Measurements from ENCODE around the gene SNX18. TPM values are rescaled to one million over a fixed set of nuclear protein-coding genes. Genes with fewer than 3 reads are reported as not detected.
A peak's percentile ranks its signal among the peaks of the same experiment; 100 is the strongest.
"Not testable (repeated sequence)": the region's sequence is repeated elsewhere in the genome, so short reads cannot be mapped to it uniquely, and the experiment has no call there.

Gene SNX18
- total RNA-seq, 2 donors from 2014 or later = 10.6 to 16.8 TPM

DNA sequence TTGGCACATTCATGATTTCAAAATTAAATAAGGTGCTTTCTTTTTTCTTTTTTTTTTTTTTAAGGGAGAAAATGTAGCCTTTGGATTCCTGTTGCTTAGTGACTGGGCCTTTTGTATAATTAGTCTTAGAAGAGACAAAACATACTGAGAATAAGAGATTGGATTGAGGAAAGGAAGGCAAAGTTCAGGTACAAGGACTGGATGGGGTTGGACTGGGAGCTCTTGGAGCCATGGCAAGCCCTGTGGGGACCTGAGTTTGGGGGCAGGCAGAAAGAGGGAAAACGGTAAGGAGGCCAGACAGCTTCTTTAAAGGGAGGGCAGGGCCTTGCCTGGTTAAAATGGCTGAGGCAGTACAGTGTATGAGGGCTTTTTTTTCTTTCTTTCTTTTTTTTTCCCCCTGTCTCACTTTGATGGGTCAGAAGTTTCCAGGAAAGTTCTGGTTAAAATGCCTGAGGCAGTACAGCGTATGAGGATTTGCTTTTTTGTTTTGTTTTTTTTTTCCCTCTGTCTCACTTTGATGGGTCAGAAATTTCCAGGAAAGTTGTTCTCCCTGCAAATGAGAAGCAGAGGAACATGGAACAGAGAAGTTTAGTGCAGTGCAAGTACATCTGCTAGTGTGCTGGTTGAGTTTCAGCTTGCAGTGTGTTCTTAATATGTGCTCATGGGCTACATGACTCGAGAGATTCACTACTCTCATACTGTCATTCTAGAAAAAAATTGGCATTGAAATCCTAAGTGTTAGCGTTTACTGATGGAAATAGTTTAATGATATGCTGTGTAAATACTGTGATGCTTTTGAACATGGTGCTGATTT lies 16.8 kb downstream of the SNX18 start:
- intact Hi-C loops (cut with DNase I, micrococcal nuclease) = no loop called here
- no peak for ATAC-seq
- no peak for DNase-seq

DNA sequence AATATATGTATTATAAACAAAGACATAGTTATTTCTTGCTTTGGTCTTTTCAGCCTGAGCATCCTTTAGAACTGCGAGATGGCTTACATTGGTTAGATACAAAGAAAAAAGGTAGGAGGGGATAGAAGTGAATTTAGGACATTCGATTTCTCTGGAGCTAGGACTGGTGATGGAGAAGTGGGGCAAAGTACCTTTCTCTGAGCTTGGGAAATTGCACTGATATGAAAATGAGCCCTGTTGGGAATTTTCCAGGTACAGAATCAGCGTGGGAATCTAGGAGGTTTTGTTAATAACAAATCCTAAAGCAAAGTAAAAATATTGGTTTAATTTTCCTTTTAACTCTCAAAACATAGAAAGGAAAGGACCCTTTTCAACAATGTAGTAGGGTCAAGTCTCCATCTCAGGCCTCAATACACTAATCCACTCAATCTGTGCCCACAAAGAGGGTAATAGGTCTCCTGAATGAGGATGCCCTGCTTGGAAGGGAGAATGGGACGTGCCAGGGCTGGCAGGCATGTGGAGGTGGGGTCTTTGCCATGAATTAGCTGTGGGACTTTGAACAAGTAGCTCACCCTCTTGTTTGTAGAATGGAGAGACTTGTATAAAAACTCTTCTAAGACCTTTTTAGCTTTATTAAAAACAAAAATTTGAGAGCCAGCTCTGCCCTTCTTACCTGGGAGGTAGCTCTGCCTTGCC lies 17.7 kb downstream of the SNX18 start:
- intact Hi-C loops (cut with DNase I, micrococcal nuclease) = no loop called here
- DNase-seq (no peak), ATAC-seq (no peak)

DNA sequence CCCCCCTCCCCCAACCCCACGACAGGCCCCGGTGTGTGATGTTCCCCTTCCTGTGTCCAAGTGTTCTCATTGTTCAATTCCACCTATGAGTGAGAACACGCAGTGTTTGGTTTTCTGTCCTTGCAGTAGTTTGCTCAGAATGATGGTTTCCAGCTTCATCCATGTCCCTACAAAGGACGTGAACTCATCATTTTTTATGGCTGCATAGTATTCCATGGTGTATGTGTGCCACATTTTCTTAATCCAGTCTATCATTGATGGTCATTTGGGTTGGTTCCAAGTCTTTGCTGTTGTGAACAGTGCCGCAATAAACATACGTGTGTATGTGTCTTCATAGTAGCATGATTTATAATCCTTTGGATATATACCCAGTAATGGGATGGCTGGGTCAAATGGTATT lies 18.8 kb downstream of the SNX18 start:
- DNase-seq; intact Hi-C loops (cut with DNase I, micrococcal nuclease); ATAC-seq: not testable (repeated sequence)

DNA sequence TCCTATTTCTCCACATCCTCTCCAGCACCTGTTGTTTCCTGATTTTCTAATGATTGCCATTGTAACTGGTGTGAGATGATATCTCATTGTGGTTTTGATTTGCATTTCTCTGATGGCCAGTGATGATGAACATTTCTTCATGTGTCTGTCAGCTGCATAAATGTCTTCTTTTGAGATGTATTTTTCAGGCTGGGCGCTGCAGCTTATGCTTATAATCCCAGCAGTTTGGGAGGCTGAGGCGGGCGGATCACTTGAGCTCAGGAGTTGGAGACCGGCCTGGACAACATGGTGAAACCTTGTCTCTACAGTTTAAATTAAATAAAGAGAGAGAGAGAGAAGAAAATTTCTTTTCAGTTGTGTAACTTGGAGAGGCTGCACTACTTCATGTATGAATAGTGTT lies 19.3 kb downstream of the SNX18 start:
- intact Hi-C loops (cut with DNase I, micrococcal nuclease); ATAC-seq; DNase-seq: not testable (repeated sequence)

DNA sequence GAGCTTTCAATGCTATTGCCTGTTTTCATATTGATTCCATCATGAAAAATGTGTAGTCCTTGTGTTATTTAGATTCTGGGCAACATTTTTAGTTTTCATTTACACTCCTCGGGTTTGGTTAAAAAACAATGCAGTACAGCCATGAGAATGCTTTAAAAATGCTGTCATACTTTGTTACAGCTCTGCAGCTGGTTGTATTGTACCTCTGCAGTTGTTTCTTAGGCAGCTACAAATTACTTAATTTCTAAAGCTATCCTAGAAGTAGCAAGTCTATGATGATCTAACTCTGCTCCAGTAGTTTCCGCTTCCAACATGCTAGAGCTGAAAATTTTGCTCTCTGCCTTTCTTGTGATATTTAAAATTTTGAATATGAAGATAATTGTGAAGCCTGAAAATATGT lies 20.2 kb downstream of the SNX18 start:
- ATAC-seq = no peak
- DNase-seq = no peak
- intact Hi-C loops (cut with DNase I, micrococcal nuclease) = no loop called here

DNA sequence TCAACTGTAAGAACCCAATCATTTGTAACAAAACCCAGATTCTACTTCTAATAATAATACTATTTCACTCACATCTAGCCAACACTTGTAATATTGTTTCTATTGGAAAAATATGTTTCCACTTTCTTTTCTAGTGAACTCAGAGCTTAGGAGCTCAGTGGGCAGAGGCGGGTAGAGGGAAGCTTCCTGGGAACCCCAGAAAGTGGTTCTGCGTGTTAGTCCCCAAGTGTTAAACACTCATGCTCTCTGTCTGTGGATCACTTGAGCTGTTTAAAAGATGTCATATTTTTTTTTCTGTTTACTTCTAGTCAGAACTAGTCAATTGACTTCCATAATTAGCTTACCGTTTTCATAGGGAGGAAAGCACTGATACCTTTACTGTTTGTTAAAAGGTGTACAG lies 20.6 kb downstream of the SNX18 start:
- intact Hi-C loops (cut with DNase I, micrococcal nuclease) = no loop called here
- ATAC-seq (no peak), DNase-seq (no peak)

DNA sequence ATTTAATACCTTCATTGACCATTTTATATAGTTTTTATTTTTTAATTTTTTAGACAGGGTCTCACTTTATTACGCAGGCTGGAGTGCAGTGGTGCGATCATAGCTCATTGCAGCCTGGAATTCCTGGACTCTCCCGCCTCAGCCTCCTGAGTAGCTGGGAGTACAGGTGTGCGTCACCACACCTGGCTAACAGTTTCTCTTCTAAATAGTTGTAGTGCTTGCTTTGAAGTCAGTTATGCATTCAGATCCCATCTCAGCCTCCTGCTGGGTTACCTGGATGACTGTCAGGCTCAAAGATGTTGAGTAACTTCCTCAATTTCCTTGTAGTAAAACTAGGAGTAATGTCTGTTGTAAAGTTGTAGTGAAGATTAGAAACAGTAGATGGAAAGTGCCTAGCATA lies 21.4 kb downstream of the SNX18 start:
- intact Hi-C loops (cut with DNase I, micrococcal nuclease) = no loop called here
- peak; percentile 64 for ATAC-seq

DNA sequence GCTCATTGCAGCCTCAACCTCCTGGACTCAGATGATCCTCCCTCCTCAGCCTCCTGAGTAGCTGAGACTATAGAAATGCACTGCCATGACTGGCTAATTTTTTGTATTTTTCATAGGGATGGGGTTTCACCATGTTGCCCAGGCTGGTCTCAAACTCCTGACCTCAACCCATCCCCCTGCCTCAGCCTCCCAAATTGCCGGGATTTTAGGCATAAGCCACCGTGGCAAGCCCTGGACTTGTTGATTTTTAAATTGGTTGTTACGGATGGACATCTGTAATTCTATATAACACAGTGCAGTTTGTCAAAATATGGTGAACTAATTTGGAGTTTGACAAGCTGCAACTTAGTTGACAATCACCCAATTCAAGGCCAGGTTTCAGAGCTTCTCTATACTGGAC lies 22.7 kb downstream of the SNX18 start:
- DNase-seq (no peak), ATAC-seq (no peak)
- intact Hi-C loops (cut with DNase I, micrococcal nuclease) = no loop called here

More for the DNA sequence above, 21.4 kb downstream of the SNX18 start:
- no peak for DNase-seq

DNA sequence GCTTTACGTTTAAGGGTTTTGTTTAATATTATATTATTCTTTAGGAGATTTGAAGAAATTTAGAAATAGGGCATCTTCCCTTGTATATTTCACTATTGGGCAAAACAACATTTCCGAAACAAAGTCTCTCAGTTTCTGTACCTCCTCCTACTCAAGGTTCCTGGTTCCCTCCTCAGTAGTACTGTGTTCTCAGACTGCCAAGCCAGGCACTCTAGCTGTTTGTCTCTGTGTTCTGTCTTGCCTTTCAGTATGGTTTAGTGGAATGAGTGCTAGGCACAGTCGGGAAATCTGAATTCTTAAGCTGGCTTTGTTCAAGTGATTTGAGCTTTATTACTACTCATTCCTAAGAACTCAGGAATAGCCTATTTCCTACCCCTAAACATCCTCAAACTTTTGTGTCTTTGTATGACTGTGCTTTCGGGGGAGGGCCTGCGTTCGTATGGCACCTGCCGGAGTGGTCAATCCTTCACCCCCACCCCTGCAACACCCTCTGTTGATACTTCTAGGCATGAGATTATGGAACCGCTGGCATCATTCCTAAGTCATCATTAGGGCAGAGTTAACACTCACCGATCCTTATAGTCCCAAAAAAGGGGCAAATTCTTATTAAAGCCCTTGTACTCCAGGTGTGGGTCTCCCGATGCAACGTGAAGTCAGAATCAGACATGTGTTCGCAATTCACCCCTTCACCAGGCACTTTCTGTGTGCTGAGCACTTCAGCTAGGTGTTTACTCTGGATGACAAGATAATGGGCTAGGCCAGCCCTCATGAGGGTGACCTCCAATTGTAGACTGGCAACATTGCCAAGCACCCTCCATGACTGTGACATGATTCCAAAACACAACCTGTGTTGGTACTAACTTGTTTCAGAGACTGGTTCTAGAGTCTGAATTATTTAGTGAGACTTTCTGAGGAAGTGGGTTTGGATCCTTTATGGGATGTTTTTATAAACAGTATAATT lies 24.5 kb downstream of the SNX18 start:
- DNase-seq = no peak
- ATAC-seq = no peak
- intact Hi-C loops (cut with DNase I, micrococcal nuclease) = no loop called here

DNA sequence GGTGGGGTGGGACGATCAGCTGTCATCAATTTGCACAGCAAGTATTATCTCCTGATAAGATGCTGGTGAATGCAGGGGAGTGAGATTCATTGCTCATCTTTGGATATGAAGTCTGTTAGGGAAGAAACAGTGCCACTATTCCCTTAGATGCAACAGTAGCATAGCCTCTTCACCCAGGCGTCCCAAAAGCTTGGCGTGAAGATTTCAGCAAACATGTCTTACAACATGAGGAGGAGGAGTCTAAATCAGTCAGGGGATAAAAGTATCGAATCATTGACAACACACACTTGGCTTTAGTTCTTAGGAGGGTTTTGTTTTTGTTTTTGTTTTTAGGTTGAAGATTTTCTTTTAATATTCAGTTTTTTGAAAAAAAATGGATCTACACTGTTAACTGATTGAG lies 26.5 kb downstream of the SNX18 start:
- no peak for ATAC-seq
- intact Hi-C loops (cut with DNase I, micrococcal nuclease) = no loop called here

DNA sequence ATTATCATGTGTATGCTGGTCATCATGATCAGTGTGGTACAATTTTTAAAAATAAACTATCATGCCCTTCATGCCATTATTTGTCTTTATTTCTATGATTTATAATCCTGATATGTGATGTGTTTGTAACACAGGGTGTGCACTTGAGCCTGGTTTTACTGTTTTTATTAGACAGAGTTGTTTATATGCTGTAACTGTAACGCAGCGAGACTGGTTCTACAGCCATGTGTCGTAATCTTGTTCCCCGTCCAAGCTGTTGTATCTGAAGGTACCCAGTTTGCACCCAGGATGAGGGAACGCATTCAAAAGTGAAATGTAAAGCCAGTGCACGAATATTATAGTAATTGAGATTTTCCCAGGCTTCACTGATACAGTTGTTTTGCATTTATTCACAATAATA lies 28.2 kb downstream of the SNX18 start:
- ATAC-seq (peak; percentile 94), DNase-seq (peak in 1 of 2 donors; percentile 30)
- intact Hi-C loops (cut with DNase I, micrococcal nuclease) = no loop called here

More for the DNA sequence above, 26.5 kb downstream of the SNX18 start:
- no peak for DNase-seq

DNA sequence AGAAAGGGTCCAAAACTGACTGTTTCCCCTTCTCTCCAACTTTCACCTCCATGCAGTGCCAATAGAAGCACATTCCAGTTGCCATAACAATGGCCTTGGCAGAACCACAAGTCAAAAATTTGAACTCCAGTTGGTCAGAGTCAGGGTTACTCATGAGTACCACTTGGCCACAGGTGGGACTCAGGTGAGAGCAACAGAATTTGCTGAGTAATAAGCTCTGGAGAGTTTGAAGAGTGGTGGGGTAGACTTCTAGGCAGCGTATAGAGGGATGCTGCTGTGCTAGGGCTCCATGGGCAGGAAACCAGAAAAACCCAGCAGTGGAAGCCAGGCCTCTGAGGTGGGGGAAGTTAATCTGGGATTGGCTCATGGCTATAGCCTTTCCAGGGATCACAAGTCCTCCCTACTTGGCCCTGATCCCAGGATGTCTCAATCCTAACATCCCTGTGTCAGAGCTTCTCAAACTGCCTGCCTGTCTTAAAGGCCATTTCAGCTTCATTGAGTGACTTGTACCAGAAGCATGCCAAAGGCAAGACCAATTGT lies 30.2 kb downstream of the SNX18 start:
- DNase-seq (peak; percentile 26 to 48), ATAC-seq (peak; percentile 67)
- intact Hi-C loops (cut with DNase I, micrococcal nuclease) = no loop called here

DNA sequence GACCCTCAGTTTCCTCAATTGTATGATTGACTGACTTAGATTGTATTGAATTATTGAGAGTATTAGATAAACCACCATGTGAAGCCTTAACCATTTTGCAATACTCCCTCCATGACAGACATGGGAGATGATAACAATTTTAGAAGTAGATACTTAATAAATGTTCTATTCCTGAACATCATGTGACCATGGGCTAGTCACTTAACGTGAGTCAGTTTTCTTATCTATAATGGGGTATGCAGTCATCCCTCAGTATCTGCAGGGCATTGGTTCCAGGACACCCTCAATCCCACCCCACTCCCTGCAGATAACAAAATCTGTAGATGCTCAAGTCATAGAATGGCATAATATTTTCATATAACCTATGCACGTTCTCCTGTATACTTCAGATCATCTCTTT lies 31.0 kb downstream of the SNX18 start:
- intact Hi-C loops (cut with DNase I, micrococcal nuclease) = no loop called here
- ATAC-seq = no peak
- no peak for DNase-seq

DNA sequence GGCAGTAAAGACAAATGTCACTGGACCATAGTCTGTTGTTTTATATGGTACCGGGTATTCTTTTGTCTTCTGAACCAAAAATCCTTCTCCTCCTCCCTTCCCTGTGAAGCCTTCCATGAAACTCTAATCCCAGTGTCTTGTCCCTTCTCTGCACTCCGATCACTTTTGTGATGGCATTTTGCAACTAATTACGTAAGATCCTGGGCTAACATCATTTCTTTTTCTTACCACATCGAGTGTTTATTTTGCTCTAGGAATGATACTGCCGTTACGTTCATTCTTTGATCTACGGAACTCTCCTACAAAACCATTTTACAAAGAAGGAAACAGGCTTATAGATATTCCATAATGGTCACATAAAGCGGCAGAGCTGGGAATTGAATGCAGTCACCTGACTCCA lies 33.7 kb downstream of the SNX18 start:
- intact Hi-C loops (cut with DNase I, micrococcal nuclease) = no loop called here
- DNase-seq (no peak), ATAC-seq (no peak)

DNA sequence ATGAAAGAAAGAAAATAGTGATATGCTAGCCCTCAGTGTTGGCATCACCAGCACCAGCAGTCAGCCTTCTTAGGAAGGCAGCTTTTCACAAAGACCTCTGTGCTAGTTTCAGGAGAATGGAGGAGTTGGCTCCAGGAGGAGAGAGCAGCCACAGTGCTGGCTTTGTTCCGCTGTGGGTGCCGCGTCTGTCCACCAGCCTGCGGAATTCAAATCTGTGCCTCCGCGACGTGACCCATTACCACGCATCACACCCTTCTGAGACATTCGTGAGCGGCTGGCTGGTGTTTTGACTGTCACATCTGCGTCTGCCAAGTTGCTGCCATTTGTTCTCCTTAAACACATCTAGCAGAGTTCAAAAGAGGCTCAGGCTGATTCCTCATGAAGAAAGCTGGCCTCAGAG lies 34.4 kb downstream of the SNX18 start:
- ATAC-seq = no peak
- intact Hi-C loops (cut with DNase I, micrococcal nuclease) = no loop called here
- DNase-seq = no peak

DNA sequence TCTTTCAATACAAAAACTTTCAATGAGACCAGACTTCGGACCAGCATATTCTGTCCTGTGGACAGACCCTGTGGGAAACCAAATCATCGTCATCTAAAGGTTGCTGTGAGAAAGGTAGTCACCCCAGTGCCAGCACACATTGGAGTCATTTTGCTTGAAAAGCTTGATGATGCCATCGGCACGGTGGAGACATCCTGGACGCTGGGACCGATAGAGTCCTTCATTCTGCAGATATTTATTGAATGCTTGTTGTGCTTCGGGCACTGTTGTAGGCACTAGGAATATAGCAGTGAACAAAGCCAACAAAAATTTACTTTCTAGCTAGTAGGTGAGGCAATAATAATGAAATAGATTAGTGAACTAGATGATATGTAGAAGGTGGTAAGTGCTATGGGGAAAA lies 34.9 kb downstream of the SNX18 start:
- no peak for DNase-seq
- no peak for ATAC-seq
- intact Hi-C loops (cut with DNase I, micrococcal nuclease) = no loop called here

DNA sequence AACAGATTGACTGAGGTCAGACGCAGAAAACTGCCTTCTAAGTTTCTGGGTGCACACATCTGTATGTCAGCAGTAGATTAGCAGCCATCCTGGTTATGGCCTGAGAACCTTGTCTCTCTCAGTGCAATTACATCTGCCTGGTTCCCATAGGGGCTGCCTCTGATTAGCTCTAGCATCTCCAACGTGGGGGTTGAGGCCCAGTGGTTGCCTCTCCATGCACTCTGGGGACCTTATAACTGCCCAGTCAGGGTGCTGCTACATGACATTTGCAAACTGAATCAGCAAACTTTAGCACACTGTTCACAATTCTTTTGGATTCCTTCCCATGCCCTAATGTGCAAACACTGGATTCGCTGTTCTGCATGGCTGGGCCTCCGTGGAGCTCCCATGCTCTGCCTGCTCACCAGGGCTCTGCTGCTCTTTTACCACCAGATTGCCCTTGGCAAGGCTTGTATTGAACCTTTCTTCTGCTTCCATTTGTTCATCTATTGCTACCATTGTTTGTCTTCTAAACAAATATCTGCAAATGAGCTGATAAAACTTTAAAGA lies 36.2 kb downstream of the SNX18 start:
- no peak for DNase-seq
- no peak for ATAC-seq

DNA sequence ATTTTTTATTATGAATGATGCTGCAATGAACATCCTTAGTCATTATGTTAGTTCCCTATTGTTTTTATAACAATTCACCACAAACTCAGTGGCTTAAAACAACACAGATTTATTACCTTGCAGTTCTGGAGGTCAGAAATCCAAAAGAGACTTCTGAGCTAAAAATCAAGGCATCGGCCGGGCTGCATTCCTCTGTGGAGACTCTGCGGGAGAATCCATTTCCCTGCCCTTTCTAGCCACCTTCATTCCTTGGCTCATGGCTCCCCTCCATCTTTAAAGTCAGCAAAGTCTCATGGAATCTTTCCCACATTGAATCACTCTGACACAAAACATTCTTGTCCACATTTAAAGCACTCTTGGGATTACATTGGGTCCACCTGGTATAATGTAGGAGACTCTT lies 38.6 kb downstream of the SNX18 start:
- DNase-seq = no peak
- ATAC-seq = no peak
- intact Hi-C loops (cut with DNase I, micrococcal nuclease) = no loop called here

More for the DNA sequence above, 36.2 kb downstream of the SNX18 start:
- intact Hi-C loops (cut with DNase I, micrococcal nuclease) = no loop called here

DNA sequence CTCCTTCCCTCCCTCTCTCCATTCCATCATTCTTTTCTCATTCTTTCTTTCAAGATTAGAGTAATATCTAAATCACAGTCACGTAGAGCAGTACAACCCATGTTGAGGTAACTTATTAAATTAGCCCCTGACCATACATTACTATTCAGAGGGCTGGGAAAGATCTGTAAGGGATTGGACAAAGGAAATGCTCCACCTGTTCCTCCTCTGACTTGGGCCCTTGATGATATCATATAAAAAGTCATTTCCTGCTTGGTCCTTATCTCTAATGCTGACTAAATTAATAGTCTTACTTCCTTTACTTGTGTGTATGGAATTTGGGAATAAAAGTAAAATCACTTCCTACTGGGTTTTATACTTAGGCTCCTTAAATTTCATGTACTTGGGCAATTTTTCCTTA lies 40.8 kb downstream of the SNX18 start:
- no peak for DNase-seq
- no peak for ATAC-seq
- intact Hi-C loops (cut with DNase I, micrococcal nuclease) = no loop called here

Measured in left colon (tissue), 2 donors.